Measurements from ENCODE around the gene GBX1. TPM values are rescaled to one million over a fixed set of nuclear protein-coding genes. Genes with fewer than 3 reads are reported as not detected.

The GBX1 gene
- total and polyA plus RNA-seq, 4 donors: 1.3 to 7.3 (median 3.7) TPM

DNA sequence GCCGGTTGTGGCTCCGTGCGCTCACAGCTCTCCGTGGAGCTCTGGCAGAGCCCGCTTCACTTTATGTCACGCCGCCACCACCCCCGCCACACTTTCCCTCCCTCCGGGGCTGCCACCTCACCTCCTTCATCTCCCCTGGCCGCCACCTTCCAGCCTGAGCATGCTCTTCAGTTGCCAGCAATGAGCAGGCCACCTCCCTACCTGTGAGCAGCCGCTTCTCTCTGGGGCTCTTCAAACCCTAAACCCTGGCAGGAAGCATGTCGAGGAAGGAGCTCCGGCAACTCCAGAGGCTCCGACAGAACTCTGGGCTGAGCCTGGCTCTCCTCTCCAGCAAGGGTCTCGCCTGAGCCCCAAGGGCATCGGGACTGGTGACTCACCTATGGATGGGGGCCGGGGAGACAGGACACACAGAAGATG is 36.7 kb downstream of the GBX1 start:
- H3K27ac ChIP-seq (ENCODE audit: low read depth, low read length): peak overlapping the region; percentile 75
- H3K27me3 ChIP-seq (ENCODE audit: control insufficient read depth, insufficient read depth, low read length): no peaks in the 10 kb centered on the region
- no peak overlapping the region for H3K4me3 ChIP-seq (ENCODE audit: low read depth, low read length)
- no peaks in the 10 kb centered on the region for H3K9me3 ChIP-seq (ENCODE audit: control insufficient read depth, insufficient read depth, low read length)
- 59% methylated on average over 17 of the region's 17 CpGs for WGBS (ENCODE audit: insufficient coverage)
- peaks cover 85% of the 10 kb centered on the region for H3K4me1 ChIP-seq (ENCODE audit: control insufficient read depth, insufficient read depth, low read length)
- H3K36me3 ChIP-seq (ENCODE audit: control insufficient read depth, insufficient read depth, low read length): peaks cover 93% of the 10 kb centered on the region
- no peak for DNase-seq (ENCODE audit: low read depth in 4 of 6, low spot score in 6 of 6)

DNA sequence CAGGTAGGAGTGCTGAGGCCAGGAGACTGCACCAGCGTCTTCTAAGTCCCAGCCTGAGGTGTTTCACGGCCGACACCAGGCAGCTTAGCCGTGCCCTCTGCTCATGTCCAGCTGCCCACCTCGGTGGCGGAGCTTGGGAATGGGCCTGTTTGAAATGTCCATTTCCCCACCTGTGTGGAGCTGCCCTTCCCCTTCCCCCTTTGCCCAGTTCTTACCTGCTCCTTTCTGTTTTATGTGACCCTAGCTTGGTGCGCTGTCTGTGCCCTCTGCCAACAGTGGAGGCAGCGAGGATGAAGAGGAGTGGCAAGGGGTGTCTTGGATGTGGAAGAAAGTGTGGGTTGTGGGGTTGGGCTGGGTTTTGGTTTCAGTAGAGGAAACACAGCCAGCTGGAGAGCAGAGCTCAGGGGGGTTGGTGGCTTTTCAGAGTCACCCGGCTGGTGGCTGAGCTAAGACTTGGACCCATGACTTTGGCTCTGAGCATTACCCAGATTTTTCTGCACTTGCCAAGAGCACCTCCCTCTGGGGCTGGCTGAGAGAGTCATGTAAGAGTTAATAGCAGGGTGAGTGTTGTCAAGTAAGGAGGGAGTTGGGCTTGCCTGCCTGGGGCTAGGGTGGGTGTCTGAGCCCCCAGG is 37.4 kb downstream of the GBX1 start:
- H3K4me1 ChIP-seq (ENCODE audit: control insufficient read depth, insufficient read depth, low read length): peaks cover 91% of the 10 kb centered on the region

DNA sequence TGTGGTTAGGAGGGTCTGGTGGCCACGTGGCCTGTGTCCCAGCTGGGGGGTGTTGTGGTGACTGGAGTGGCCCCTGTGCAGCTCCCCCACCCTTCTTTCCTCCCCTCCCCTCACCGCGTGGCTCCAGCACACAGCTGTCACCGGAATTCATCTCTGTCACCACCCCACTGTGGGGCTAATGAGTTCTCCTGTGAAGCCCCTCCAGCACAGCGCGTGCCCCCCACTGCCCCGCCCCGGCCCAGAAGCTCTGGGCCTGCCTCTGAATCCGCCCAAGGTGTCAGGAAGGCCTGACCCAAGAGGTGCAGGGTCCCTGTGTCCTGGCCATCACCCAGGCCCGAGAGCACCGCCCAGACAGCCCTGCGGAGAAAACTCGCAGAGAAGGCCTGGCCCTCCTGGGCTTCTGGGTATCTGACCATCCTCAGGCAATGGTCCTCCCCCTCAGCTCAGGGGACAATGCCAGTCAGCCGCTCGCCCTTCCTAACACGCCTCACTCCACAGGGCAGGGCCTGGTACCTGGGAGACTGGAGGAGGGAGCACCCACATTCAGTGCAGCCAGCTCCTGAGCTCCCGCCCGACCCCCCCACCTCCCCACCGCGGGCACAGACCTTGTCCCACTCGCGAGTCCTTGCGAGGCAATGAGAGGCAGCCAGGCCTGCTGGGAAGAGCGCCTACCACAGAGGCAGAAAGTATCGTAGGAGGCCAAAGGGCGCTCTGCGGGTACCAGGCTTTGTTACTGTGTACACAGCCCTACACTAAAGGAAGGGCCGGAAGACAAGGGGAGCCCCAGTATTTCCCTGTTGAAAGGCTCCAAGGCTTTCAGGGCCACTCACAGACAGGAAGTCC is 38.2 kb downstream of the GBX1 start:
- WGBS (ENCODE audit: insufficient coverage): 82% methylated on average over 23 of the region's 28 CpGs
- H3K4me3 ChIP-seq (ENCODE audit: low read depth, low read length): no peak overlapping the region
- H3K36me3 ChIP-seq (ENCODE audit: control insufficient read depth, insufficient read depth, low read length): peaks cover 90% of the 10 kb centered on the region
- peaks cover 90% of the 10 kb centered on the region for H3K4me1 ChIP-seq (ENCODE audit: control insufficient read depth, insufficient read depth, low read length)
- no peak overlapping the region for H3K27ac ChIP-seq (ENCODE audit: low read depth, low read length)
- no peak for DNase-seq (ENCODE audit: low read depth in 4 of 6, low spot score in 6 of 6)
- no peaks in the 10 kb centered on the region for H3K9me3 ChIP-seq (ENCODE audit: control insufficient read depth, insufficient read depth, low read length)
- H3K27me3 ChIP-seq (ENCODE audit: control insufficient read depth, insufficient read depth, low read length): no peaks in the 10 kb centered on the region

More for the DNA sequence above, 37.4 kb downstream of the GBX1 start:
- H3K36me3 ChIP-seq (ENCODE audit: control insufficient read depth, insufficient read depth, low read length): peaks cover 91% of the 10 kb centered on the region
- no peak overlapping the region for H3K4me3 ChIP-seq (ENCODE audit: low read depth, low read length)
- H3K9me3 ChIP-seq (ENCODE audit: control insufficient read depth, insufficient read depth, low read length): no peaks in the 10 kb centered on the region
- 82% methylated on average over 9 of the region's 9 CpGs for WGBS (ENCODE audit: insufficient coverage)
- DNase-seq (ENCODE audit: low read depth in 4 of 6, low spot score in 6 of 6): no peak
- H3K27me3 ChIP-seq (ENCODE audit: control insufficient read depth, insufficient read depth, low read length): no peaks in the 10 kb centered on the region
- no peak overlapping the region for H3K27ac ChIP-seq (ENCODE audit: low read depth, low read length)

DNA sequence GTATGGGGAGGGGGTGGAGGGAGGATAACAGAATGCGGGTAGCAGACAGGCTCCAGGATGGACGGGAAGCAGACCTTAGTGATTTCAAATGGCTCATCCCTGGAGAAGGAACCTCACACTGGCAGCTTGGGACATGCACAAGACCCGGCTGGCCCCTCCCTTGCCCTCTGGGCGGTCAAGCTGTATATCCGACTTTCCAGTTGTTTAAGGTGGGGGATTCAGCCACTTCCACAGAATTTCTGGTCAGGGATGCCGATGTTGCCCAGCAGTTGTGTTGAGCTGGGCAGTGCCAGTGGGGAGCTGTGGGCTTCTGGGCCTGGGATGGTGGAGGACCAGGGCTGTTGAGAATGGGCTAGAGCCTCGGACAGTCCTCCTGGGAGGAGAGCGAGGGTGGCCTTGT is 38.8 kb downstream of the GBX1 start:
- peaks cover 92% of the 10 kb centered on the region for H3K4me1 ChIP-seq (ENCODE audit: control insufficient read depth, insufficient read depth, low read length)
- peaks cover 90% of the 10 kb centered on the region for H3K36me3 ChIP-seq (ENCODE audit: control insufficient read depth, insufficient read depth, low read length)
- DNase-seq (ENCODE audit: low read depth in 4 of 6, low spot score in 6 of 6): no peak
- no peaks in the 10 kb centered on the region for H3K9me3 ChIP-seq (ENCODE audit: control insufficient read depth, insufficient read depth, low read length)
- no peak overlapping the region for H3K4me3 ChIP-seq (ENCODE audit: low read depth, low read length)
- H3K27ac ChIP-seq (ENCODE audit: low read depth, low read length): no peak overlapping the region
- H3K27me3 ChIP-seq (ENCODE audit: control insufficient read depth, insufficient read depth, low read length): no peaks in the 10 kb centered on the region
- 80% methylated on average over 5 of the region's 8 CpGs for WGBS (ENCODE audit: insufficient coverage)

DNA sequence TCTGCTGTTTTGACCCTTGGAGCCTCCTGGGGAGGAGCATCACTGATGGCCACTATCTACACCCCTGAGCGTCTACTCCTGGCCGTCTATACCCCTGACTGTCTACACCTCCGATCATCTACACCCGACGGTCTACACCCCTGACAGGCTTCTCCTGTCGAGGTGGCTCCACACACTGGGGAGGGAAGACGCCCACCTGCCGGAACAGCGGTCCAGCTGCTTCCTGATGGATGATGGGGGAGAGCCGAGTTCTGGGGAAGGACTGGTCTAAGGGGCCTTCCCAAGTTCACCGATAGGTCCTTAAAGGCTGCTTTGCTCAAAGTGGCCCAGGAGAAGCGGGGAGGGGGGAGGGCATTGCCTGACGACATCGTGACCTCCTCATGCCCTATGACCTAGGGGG is 39.4 kb downstream of the GBX1 start:
- Histone ChIP-seq H3K36me3 (ENCODE audit: control insufficient read depth, insufficient read depth, low read length) (peaks cover 90% of the 10 kb centered on the region), H3K4me1 (ENCODE audit: control insufficient read depth, insufficient read depth, low read length) (peaks cover 92% of the 10 kb centered on the region), H3K27ac (ENCODE audit: low read depth, low read length) (no peak overlapping the region), H3K9me3 (ENCODE audit: control insufficient read depth, insufficient read depth, low read length) (no peaks in the 10 kb centered on the region), H3K27me3 (ENCODE audit: control insufficient read depth, insufficient read depth, low read length) (no peaks in the 10 kb centered on the region), H3K4me3 (ENCODE audit: low read depth, low read length) (no peak overlapping the region)
- WGBS (ENCODE audit: insufficient coverage): 94% methylated on average over 8 of the region's 14 CpGs
- DNase-seq (ENCODE audit: low read depth in 4 of 6, low spot score in 6 of 6): no peak

DNA sequence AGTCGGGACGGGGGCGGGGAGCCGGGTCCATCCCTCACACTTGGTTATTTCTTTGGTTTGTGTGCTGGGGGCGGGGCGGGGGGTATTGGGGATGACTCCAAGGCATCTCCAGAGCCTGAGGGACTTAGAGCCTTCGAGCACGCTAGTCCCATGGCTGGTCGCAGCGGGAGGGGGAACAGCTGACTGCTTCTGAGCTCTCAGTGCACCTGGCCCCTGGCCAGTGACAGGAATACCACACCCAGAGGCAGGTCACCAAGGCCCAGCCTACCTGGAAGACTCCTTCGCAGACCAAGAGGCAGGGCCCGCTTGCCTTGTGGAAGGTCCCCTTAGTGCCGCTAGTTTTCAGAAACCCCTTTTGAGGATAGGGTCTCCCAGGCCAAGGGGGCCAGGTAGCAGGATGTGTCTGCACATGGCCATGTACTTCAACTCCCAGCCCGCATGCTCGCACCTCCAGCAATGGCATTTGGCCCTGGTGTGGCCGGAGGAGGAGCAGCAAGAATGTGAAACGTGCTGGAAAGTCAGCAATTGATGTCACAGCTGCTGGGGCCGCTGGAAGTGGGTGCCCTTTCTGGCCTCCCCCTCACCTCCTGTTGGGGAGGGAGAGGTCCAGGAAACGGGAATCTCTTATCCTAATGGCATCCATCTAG is 40.9 kb downstream of the GBX1 start:
- no peak for DNase-seq (ENCODE audit: low read depth in 4 of 6, low spot score in 6 of 6)
- Histone ChIP-seq H3K4me1 (ENCODE audit: control insufficient read depth, insufficient read depth, low read length) (peaks cover 86% of the 10 kb centered on the region), H3K4me3 (ENCODE audit: low read depth, low read length) (no peak overlapping the region), H3K9me3 (ENCODE audit: control insufficient read depth, insufficient read depth, low read length) (no peaks in the 10 kb centered on the region), H3K27ac (ENCODE audit: low read depth, low read length) (no peak overlapping the region), H3K27me3 (ENCODE audit: control insufficient read depth, insufficient read depth, low read length) (no peaks in the 10 kb centered on the region), H3K36me3 (ENCODE audit: control insufficient read depth, insufficient read depth, low read length) (peaks cover 90% of the 10 kb centered on the region)
- WGBS (ENCODE audit: insufficient coverage): 43% methylated on average over 11 of the region's 19 CpGs

- Histone ChIP-seq H3K4me3 (ENCODE audit: low read depth, low read length) (peak overlapping the region; percentile 39), H3K9me3 (ENCODE audit: control insufficient read depth, insufficient read depth, low read length) (no peaks in the 10 kb centered on the region), H3K4me1 (ENCODE audit: control insufficient read depth, insufficient read depth, low read length) (peaks cover 85% of the 10 kb centered on the region), H3K27ac (ENCODE audit: low read depth, low read length) (no peak overlapping the region), H3K36me3 (ENCODE audit: control insufficient read depth, insufficient read depth, low read length) (peaks cover 90% of the 10 kb centered on the region), H3K27me3 (ENCODE audit: control insufficient read depth, insufficient read depth, low read length) (no peaks in the 10 kb centered on the region)
- WGBS (ENCODE audit: insufficient coverage): 10% methylated on average over 23 of the region's 58 CpGs
- DNase-seq (ENCODE audit: low read depth in 4 of 6, low spot score in 6 of 6): peak in 2 of 6 donors; percentile 52 to 71
Observed at GRCh38 chr7:151125846-151126481, 41.5 kb downstream of the GBX1 start.

- H3K27ac ChIP-seq (ENCODE audit: low read depth, low read length): no peak overlapping the region
- peak in 5 of 6 donors; percentile 31 to 94 (median 59) for DNase-seq (ENCODE audit: low read depth in 4 of 6, low spot score in 6 of 6)
Observed at GRCh38 chr7:151125470-151125845, 42.0 kb downstream of the GBX1 start.

DNA sequence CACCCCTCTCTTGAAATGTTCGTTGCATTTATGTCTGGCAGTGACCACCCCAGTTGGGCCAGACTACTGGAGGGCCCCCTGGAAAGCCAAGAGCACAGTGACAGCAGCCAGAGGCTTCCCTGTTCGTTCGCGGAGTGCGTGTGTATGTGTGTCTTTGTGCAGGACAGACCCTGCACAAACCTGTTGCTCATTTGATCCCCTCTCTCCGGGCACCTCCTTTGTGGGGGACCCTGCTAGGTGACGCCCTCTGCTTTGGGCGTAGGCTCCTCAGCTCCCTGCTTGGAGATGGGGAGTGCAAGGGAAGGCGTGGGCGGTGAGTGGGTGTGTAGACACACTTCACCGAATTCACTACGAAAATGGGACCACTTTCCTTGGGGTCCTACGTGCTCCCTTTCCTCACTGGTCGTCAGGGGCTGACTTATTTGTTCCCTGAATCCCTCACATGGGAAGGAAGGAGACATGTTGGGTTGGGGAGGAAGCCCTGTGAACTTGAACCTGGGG is 42.5 kb downstream of the GBX1 start:
- no peak overlapping the region for H3K27ac ChIP-seq (ENCODE audit: low read depth, low read length)
- peaks cover 90% of the 10 kb centered on the region for H3K36me3 ChIP-seq (ENCODE audit: control insufficient read depth, insufficient read depth, low read length)
- DNase-seq (ENCODE audit: low read depth in 4 of 6, low spot score in 6 of 6): no peak
- no peaks in the 10 kb centered on the region for H3K9me3 ChIP-seq (ENCODE audit: control insufficient read depth, insufficient read depth, low read length)
- WGBS (ENCODE audit: insufficient coverage): 80% methylated on average over 11 of the region's 14 CpGs
- no peaks in the 10 kb centered on the region for H3K27me3 ChIP-seq (ENCODE audit: control insufficient read depth, insufficient read depth, low read length)
- H3K4me3 ChIP-seq (ENCODE audit: low read depth, low read length): no peak overlapping the region
- H3K4me1 ChIP-seq (ENCODE audit: control insufficient read depth, insufficient read depth, low read length): peaks cover 79% of the 10 kb centered on the region

More at GRCh38 chr7:151125470-151125845, 42.0 kb downstream of the GBX1 start:
- Histone ChIP-seq H3K4me3 (ENCODE audit: low read depth, low read length) (peak overlapping the region; percentile 39), H3K27me3 (ENCODE audit: control insufficient read depth, insufficient read depth, low read length) (no peaks in the 10 kb centered on the region), H3K36me3 (ENCODE audit: control insufficient read depth, insufficient read depth, low read length) (peaks cover 90% of the 10 kb centered on the region), H3K4me1 (ENCODE audit: control insufficient read depth, insufficient read depth, low read length) (peaks cover 84% of the 10 kb centered on the region), H3K9me3 (ENCODE audit: control insufficient read depth, insufficient read depth, low read length) (no peaks in the 10 kb centered on the region)
- WGBS (ENCODE audit: insufficient coverage): 12% methylated on average over 21 of the region's 22 CpGs

All from spinal cord (tissue), 10 donors.